ENCODE measurements around the gene FKBP6. TPM values are rescaled to one million over a fixed set of nuclear protein-coding genes. Genes with fewer than 3 reads are reported as not detected.
"Not testable (repeated sequence)": the region's sequence is repeated elsewhere in the genome, so short reads cannot be mapped to it uniquely, and the experiment has no call there.

The FKBP6 gene
- total RNA-seq, 2 experiments from 2014 or later, result not detected

DNA sequence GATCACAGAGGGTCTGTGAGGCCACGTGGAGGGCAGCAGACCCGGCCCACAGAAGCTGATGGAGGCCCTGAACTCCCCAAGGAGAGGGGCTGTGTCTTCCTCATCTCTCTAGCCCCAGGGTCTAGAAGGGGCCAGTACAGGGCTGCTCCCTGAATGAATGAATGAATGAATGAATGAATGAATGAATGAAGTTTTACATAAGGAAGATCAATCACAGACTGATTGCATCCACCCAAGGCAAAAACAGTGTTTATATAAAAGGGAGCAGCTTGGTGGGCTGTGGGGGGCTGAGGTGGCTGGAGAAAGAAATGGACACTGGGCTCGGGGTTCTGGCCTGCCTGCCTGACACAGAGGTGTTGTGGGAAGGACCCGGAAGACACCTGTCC is 14.4 kb upstream of the FKBP6 start:
- CTCF ChIA-PET, result no interaction called here

DNA sequence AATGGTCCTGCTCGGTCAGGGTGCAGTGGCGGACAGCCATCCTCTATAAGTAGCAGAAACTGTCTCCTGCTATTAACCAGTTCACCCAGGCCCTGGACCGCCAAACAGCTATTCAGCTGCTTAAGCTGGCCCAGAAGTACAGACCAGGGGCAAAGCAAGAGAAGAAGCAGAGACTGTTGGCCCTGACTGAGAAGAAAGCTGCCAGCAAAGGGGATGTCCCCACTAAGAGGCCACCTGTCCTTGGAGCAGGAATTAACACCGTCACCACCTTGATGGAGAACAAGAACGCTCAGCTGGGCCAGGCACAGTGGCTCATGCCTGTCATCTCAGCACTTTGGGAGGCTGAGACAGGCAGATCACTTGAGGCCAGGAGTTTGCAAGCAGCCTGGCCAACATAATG is 13.7 kb upstream of the FKBP6 start:
- ATAC-seq, result no peak

More for the DNA sequence above, 14.4 kb upstream of the FKBP6 start:
- H3K27ac Mint-ChIP-seq, result no peak overlapping the region
- ATAC-seq (no peak), DNase-seq (no peak)
- H3K36me3 Mint-ChIP-seq (ENCODE audit: low read depth), result peaks cover 4% of the 10 kb centered on the region
- peaks cover 2% of the 10 kb centered on the region for H3K9me3 Mint-ChIP-seq
- H3K4me3 Mint-ChIP-seq, result no peak overlapping the region
- intact Hi-C loops (cut with micrococcal nuclease), result no loop called here
- POLR2A ChIA-PET, result no interaction called here
- TF ChIP-seq, protein P1, sequence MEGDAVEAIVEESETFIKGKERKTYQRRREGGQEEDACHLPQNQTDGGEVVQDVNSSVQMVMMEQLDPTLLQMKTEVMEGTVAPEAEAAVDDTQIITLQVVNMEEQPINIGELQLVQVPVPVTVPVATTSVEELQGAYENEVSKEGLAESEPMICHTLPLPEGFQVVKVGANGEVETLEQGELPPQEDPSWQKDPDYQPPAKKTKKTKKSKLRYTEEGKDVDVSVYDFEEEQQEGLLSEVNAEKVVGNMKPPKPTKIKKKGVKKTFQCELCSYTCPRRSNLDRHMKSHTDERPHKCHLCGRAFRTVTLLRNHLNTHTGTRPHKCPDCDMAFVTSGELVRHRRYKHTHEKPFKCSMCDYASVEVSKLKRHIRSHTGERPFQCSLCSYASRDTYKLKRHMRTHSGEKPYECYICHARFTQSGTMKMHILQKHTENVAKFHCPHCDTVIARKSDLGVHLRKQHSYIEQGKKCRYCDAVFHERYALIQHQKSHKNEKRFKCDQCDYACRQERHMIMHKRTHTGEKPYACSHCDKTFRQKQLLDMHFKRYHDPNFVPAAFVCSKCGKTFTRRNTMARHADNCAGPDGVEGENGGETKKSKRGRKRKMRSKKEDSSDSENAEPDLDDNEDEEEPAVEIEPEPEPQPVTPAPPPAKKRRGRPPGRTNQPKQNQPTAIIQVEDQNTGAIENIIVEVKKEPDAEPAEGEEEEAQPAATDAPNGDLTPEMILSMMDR (IDR thresholded peaks at IDR 0.05), result no peak
- no peaks in the 10 kb centered on the region for H3K27me3 Mint-ChIP-seq
- H3K4me1 Mint-ChIP-seq (ENCODE audit: low read depth), result peaks cover 7% of the 10 kb centered on the region

DNA sequence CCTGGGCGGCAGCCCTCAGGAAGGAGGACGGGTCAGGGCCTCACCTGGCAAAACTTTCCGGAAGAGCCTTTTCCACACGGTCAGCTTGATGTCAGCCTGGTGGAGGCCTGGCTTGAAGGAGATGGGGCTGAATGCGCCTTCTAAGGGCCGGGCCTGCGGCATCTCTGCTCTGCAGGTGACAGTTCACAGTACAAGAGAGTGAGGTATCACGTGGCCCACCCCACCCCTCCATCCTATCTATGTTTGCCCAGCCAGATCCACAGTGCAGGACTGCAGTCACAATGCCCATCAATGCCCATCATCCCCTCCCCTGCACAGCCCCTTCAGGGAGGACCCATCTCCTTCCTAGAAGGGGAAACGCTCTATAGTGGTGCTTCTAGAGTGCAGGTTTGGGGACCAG is 11.4 kb upstream of the FKBP6 start:
- Mint-ChIP-seq H3K27ac (no peak overlapping the region), H3K36me3 (ENCODE audit: low read depth) (no peaks in the 10 kb centered on the region), H3K4me1 (ENCODE audit: low read depth) (no peaks in the 10 kb centered on the region), H3K9me3 (no peaks in the 10 kb centered on the region), H3K4me3 (no peak overlapping the region), H3K27me3 (no peaks in the 10 kb centered on the region)
- ATAC-seq (no peak), DNase-seq (no peak)
- intact Hi-C loops (cut with micrococcal nuclease), result no loop called here
- ChIA-PET POLR2A (no interaction called here), CTCF (interaction anchor here (1.3 kb wide), 1 partner anchor 135 kb away, joined by 4 read pairs; no protein-coding TSS in a partner anchor)
- TF ChIP-seq, protein P1 (IDR thresholded peaks at IDR 0.05), result no peak

More for the DNA sequence above, 13.7 kb upstream of the FKBP6 start:
- Mint-ChIP-seq H3K9me3 (peaks cover under 1% of the 10 kb centered on the region), H3K4me3 (no peak overlapping the region), H3K27me3 (no peaks in the 10 kb centered on the region), H3K27ac (no peak overlapping the region), H3K36me3 (ENCODE audit: low read depth) (no peaks in the 10 kb centered on the region), H3K4me1 (ENCODE audit: low read depth) (peaks cover 3% of the 10 kb centered on the region)
- TF ChIP-seq, protein P1 (IDR thresholded peaks at IDR 0.05), result no peak
- intact Hi-C loops (cut with micrococcal nuclease), result no loop called here
- POLR2A ChIA-PET, result no interaction called here
- no peak for DNase-seq
- CTCF ChIA-PET, result no interaction called here

DNA sequence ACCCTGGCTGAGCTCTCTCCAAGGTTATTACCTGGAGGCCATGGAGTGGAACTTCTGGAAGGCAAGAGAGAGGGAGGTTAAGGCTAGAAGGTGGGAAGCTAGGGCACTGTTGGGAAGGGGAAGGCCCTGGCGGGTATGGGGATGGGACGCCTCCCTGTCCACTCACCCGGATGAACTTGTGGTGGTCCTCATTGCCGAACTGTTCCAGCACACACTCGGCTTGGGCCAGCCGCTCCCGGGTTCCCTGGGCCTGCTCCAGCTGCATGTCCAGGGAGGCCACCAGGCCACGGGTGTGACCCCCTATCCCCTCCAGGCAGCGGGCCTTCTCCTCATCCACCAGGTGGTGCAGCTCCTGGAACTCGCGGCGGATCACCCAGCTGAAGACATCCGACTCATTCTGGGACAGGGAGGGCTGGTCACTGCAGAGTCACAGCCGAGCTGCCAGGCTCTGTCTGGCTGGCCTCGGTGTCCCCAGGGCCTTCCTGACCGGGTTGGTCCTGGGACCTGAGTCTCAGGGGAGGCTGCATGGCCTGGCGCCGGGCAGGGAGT is 9.2 kb upstream of the FKBP6 start:
- ATAC-seq; H3K4me1 Mint-ChIP-seq (ENCODE audit: low read depth); H3K27me3 Mint-ChIP-seq; H3K27ac Mint-ChIP-seq; H3K4me3 Mint-ChIP-seq; intact Hi-C loops (cut with micrococcal nuclease); DNase-seq; POLR2A ChIA-PET; CTCF ChIA-PET; H3K36me3 Mint-ChIP-seq (ENCODE audit: low read depth); H3K9me3 Mint-ChIP-seq: not testable (repeated sequence)

DNA sequence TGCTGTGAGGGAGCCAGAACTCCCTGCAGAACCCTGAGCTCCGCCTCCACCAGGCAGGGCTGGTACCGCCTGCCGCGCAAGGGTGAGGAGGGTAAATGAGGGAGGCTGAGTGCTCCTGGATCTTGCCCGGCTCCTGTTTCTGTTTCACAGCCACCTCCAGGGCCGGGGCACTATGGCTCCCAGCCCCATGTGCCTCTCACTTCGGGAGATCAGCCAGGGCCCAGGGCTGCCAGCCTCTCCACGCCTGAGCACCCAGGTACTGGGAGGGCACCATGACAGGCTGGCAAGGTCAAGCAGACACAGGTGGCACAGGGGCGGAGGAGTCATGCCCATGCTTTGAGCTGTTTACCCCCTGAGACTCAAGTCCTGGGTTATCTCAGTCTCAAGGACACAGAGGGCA is 8.4 kb upstream of the FKBP6 start:
- ATAC-seq; H3K4me1 Mint-ChIP-seq (ENCODE audit: low read depth); H3K27ac Mint-ChIP-seq; H3K27me3 Mint-ChIP-seq; CTCF ChIA-PET; DNase-seq; POLR2A ChIA-PET; intact Hi-C loops (cut with micrococcal nuclease); H3K4me3 Mint-ChIP-seq; H3K9me3 Mint-ChIP-seq; H3K36me3 Mint-ChIP-seq (ENCODE audit: low read depth): not testable (repeated sequence)

DNA sequence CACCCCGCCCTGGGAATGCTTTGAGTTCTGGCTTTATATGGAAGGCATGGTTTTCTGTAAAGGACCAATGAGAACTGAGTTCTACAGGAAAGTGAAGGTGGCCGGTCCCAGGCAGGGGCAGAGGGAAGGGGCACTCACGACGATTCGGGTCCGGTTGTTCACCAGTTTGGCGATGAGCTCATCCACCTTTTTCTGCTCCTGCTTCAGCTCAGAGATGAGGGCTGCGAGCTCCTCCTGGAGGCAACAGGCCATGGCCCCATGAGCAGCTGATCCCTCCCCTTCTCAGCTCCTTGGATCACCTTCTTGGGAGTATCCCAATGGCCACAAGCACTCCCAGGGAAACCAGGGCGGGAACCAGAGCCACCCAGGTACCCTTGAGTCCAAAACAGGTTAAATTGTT is 8.0 kb upstream of the FKBP6 start:
- H3K9me3 Mint-ChIP-seq; H3K4me1 Mint-ChIP-seq (ENCODE audit: low read depth); CTCF ChIA-PET; intact Hi-C loops (cut with micrococcal nuclease); POLR2A ChIA-PET; ATAC-seq; DNase-seq; H3K4me3 Mint-ChIP-seq; H3K27me3 Mint-ChIP-seq; H3K36me3 Mint-ChIP-seq (ENCODE audit: low read depth); H3K27ac Mint-ChIP-seq: not testable (repeated sequence)

DNA sequence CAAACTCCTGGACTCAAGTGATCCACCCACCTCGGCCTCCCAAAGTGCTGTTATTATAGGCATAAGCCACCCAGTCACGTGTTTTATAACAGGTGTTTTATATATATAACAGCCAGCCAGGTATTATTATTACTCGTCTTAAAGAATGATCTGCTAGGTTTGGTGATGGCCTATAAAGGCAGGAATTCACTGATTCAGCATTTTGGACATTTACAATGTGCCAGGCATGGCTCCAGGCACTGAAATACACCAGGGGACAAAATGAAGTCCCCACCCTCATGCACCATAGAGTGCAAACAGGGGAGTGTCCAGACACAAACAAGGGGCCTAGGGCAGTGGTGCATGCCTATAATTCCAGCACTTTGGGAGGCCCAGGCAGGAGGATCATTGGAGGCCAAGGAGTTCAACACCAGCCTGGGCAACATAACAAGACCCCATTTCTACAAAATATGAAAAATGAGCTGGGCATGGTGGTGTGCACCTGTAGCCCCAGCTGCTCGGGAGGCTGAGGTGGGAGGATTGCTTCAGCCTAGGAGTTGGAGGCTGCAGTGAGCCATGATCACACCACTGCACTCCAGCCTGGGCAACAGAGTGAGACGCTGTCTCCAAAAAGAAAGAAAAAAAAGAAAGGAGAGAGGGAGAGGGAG is 4.4 kb upstream of the FKBP6 start:
- H3K27me3 Mint-ChIP-seq; ATAC-seq; DNase-seq; H3K27ac Mint-ChIP-seq; intact Hi-C loops (cut with micrococcal nuclease); POLR2A ChIA-PET; H3K4me1 Mint-ChIP-seq (ENCODE audit: low read depth); H3K9me3 Mint-ChIP-seq; H3K36me3 Mint-ChIP-seq (ENCODE audit: low read depth): not testable (repeated sequence)
- peak overlapping the region; percentile 11 for H3K4me3 Mint-ChIP-seq
- CTCF ChIA-PET, result interaction anchor here (0.8 to 3.9 kb wide), 8 partner anchors 10 to 195 kb away, joined by 3 to 33 read pairs (median 4); no protein-coding TSS in a partner anchor
